NK-92 treated with Interleukin-12 subunit alpha and Interleukin-12 subunit beta, amount 100 ng/mL, for 24 hours (cell line): ENCODE measurements around the gene KLHDC4.
"Not testable (repeated sequence)": the region's sequence is repeated elsewhere in the genome, so short reads cannot be mapped to it uniquely, and the experiment has no call there.

Experiments used
- DNase-seq: peaks from one replicate; lab custom pipeline; 2025; lab: John Stamatoyannopoulos, UW

Gene KLHDC4

GRCh38 chr16:87684106-87684677 lies 81.6 kb downstream of the KLHDC4 start:
- DNase-seq = no peak

- no peak for DNase-seq
These were observed 82.9 kb downstream of the KLHDC4 start for GRCh38 chr16:87682852-87683399.

DNA sequence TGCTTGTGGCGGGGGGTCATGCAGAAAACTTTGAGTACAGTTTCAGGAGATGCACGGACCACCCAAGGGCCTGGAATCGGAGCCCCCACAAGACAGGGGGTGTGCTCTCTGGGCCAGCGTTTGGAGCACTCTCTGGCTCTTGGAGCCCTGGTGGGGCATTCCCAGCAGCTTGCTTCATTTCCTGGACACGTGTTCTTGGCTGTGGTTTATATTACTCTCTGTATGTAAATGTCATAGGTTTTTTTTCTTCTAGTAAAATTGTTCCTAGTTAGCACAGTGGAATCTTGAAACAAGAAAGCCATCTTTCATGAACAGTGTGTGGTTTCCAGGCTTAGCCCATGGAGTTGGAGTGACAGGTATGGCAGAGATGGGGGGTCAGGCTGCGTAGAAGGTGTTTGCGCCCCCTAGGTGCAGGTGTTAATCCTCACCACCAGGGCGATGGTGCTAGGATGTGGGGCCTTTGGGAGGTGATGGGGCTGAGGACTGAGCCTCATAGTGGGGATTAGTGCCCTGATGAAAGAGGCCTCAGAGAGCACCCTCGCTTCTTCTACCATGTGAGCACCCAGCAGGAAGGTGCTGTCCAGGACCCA lies 83.7 kb downstream of the KLHDC4 start:
- DNase-seq = no peak

GRCh38 chr16:87681051-87681602 lies 84.7 kb downstream of the KLHDC4 start:
- DNase-seq = not testable (repeated sequence)

GRCh38 chr16:87680272-87680644 lies 85.5 kb downstream of the KLHDC4 start:
- DNase-seq = no peak

- no peak for DNase-seq
These were observed 86.1 kb downstream of the KLHDC4 start for GRCh38 chr16:87679593-87680271.

- DNase-seq = no peak
These were observed 87.2 kb downstream of the KLHDC4 start for GRCh38 chr16:87678618-87679017.

- DNase-seq = no peak
These were observed 88.0 kb downstream of the KLHDC4 start for GRCh38 chr16:87677830-87678229.

- DNase-seq = no peak
These were observed 90.6 kb downstream of the KLHDC4 start for GRCh38 chr16:87675111-87675719.

DNA sequence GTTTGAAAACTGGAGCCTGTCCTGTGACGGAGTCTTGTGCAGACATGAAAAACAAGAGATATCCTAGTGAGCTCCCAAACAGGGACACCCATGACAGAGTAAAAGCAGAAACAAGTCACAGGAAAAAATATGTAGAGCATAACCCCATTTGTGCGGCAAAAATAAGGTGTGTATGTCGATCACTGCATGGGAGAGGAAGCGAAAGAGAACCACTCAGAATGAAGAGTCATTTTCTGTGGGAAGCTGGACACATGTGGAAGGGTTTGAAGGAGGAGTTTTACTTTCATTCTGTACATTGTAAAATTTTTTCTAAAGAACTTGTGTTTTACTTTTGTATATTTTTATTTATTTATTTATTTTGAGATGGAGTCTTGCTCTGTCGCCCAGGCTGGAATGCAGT lies 91.4 kb downstream of the KLHDC4 start:
- no peak for DNase-seq

DNA sequence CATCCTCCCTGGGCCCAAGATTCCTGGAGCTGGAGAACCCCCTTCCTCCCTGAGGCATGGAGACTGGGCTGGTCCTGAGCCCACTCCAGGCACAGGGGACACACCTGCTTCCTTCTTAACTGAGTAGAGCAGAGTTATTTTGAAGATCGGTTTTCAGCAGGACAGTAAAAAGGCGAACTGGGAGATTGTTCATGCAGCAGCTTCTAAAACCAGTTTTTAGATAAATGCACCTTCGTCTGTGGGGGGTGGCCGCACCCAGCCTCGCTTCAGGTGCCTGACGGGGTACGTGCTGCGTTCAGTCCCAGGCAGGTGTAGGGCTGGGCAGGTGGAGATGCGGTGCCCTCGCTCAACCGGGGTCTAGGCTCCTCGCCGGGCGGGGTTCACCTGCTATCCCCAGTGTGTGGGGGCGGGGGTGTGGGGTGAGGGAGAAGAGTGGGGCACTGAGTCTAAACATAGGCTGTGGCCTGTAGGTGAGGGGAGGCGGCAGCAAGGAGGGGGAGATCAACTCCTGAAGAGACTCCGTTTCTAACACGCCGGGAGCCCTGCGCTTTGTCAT lies 94.0 kb downstream of the KLHDC4 start:
- no peak for DNase-seq

DNA sequence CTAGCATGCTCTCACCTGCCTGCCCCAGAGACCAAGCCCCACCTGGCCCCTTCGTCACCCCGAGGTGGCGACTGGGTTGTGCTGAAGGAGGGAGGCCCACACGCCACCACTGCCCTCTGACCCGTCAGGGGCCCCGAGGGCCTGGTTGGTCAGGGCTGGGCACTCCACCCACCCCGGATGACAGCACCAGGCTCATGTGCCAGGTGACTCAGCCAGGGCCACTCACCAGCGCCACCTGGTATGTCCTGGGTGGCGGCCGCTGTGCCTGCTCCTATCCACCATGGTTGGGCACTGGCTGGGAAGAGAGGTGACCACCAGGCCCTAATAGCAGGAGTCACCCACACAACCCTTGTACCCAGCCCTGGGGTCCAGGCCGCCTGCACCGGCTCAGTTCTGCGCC lies 94.6 kb downstream of the KLHDC4 start:
- DNase-seq = no peak

- DNase-seq = no peak
These were observed 96.1 kb downstream of the KLHDC4 start for GRCh38 chr16:87669672-87670071.

DNA sequence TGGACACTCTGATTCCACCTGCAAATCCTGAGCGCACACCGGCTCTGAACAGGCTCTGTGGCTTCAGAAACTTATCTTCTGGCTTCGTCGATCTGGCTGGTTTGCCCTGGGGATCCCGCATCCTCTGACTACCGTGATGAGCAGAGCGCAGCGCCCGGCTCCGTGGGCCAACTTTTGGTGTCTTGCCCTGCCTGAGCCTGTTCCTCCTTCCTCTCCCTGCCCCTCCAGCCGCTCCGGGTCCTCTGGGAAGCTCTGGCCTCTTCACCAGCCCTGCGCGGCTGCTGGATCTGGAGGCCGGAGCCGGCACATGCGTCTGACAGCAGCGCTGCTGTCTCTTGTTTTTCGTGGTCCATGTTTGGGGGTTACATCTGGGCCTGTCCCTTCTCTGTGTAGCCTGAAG lies 97.8 kb downstream of the KLHDC4 start:
- DNase-seq = no peak

DNA sequence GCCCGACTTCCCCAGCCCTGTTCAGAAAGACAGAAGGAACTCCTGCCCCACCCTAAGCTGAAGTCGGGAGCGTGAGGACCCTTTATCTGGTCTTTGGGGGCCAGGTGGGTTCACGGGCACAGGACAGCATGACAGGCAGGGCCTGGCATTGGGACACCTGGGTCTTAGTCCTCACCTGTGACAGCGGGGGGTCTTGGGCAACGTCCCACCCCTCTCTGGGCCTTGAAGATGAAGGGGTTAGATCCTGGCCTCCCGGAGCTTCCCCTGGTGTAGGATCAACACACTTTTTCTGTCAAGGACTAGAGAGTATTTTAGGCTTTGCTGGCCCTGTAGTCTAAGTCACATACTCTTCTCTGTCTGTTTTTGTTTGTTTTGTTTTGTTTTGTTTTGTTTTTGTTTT lies 98.3 kb downstream of the KLHDC4 start:
- DNase-seq = no peak

DNA sequence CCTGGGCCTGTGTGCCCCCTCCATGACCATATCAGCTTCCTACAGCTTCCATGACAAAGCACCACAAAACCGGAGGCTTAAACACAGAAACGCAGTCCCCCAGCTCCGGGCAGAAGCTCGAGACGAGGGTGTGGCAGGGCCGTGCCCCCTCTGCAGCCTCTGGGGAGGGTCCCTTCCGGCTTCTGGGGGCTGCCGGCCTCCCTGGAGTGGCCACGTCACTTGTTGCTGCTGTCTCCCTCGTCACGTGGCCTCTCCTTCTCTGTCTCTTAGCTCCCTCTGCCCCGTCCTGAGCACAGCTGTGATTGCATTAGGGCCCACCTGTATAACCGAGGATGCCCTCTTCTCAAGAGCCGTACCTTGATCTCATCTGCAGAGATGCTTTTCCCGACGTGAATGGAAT lies 98.9 kb downstream of the KLHDC4 start:
- no peak for DNase-seq

DNA sequence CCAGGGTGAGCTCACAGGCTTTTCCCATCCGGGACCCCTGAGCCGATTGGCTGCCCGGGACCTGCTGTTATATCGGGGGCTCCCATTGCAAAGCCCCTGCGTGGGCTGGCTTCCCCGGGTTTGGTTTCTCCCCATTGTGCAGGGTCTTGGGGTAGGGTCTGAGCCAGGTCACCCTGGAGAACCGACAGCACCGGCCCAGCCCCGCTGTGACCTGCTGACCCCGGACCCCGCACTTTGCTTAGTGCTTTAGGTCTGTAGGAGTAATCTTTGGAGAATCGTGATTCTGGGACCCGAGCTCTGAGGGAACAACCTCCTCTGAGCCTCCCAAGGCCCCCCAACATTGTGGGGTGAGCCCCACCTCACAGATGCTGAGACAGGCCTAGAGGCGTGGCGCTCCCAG lies 100.6 kb downstream of the KLHDC4 start:
- no peak for DNase-seq

GRCh38 chr16:87664792-87665191 lies 101.0 kb downstream of the KLHDC4 start:
- DNase-seq = no peak

DNA sequence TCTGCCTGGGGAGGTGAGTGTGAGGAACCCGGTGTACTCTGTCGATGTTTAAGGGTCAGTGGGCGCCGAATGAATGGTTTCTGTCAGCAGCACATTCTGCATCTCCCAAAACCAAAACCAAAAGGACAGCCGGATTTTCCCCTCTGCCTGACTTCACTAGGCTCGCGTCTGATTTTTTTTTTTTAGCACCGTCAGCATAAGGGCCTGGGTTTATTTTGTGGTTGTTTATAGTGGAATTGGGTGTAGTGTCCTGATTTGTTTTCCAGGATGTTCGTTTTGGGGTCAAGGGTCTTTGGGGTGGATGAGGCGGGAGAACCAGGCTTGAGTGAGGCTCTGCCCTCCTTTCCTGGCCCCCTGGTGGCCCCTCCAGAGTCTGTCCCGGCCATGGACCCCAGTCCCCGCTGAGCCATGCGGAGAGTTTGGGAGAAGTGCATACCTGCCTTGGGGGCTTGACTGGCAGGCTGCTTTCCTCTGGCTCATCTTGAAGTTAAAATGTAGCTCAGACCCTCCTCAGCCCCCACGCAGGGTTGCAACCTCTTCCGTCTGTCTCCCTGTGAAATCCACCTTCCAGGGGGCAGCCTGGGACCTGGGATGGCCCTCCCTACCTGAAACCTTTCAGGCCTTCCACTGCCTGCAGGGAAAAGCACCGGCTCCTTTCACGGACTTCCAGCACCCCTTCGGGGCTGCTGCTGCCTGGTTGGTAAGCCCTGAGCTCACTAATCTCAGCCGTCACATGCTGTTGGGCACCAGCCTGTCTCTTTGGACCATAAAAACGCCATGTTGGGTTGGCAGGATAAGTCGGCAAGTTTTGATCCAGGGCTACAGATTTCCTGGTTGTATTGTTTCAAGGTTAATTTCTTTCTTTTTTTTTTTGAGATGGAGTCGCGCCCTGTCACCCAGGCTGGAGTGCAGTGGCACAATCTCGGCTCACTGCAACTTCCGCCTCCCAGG lies 103.3 kb downstream of the KLHDC4 start:
- DNase-seq = no peak

DNA sequence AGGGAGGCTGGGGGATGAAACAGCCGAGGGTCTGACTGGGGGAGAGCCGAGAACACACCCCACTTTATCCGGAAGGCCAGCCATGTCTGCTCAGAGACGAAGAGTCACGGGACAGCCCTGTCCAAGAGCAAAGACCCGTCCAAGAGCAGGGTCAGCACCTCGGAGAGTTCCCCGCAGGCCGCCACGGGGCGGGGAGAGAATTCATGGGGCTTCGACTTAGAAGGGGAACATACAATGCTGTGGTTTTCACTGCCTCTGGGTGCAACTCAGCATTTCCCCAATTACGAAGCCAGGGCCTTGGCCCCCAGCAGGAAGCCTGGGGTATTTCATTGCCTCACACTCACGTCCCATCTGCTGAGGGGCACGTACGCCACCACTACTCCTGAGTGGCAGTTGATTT lies 104.2 kb downstream of the KLHDC4 start:
- DNase-seq = no peak

DNA sequence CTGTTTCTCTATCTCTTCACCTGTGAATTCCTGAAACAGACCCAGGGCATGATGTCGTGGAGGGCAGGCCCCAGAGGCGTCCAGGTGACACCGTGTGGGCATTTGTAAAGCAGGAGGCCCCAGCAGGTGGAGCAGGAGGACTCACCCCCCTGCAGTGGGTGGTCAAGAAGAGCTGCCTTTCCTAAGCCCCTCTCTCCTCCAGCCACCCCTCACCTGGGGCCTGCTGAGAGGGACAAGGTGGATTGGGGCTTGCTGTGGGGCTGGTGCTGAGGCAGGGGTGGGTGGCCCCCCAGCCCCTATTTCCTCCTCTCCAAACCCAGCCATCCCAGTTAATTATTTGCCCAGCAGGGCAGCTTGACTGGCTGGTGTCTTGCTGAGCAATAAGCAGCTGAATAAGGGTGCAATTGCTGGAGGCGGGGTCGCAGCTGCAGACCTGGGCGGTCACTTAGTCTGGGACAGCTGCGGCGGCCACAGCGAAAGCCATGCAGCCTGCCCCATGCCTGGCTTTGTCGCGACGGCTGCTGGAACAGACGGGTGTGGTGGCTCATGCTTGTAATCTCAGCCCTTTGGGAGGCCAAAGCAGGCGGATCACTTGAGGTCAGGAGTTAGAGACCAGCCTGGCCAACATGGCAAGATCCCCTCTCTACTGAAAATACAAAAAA lies 107.1 kb downstream of the KLHDC4 start:
- no peak for DNase-seq
